ENCODE results near the gene RICTOR.

Gene RICTOR

GRCh38 chr5:39074017-39074814 lies at the start of gene RICTOR:
RICTOR (minus strand) TSS chr5:39074399; CDS start chr5:39074377, 22 bp downstream.
- DNase-seq, result peak; percentile 93

GRCh38 chr5:39121922-39122321 lies 47.7 kb upstream of the RICTOR start:
- DNase-seq, result no peak

GRCh38 chr5:39121315-39121714 lies 47.1 kb upstream of the RICTOR start:
- no peak for DNase-seq

GRCh38 chr5:39120052-39120420 lies 45.8 kb upstream of the RICTOR start:
- DNase-seq, result no peak

GRCh38 chr5:39119404-39120051 lies 45.3 kb upstream of the RICTOR start:
- no peak for DNase-seq

GRCh38 chr5:39118638-39119037 lies 44.4 kb upstream of the RICTOR start:
- no peak for DNase-seq

GRCh38 chr5:39117401-39117800 lies 43.2 kb upstream of the RICTOR start:
- DNase-seq, result no peak

GRCh38 chr5:39116344-39117170 lies 42.4 kb upstream of the RICTOR start:
- DNase-seq, result no peak

- DNase-seq, result no peak
Observed at GRCh38 chr5:39115644-39116343, 41.6 kb upstream of the RICTOR start.

- no peak for DNase-seq
Observed at GRCh38 chr5:39114155-39114554, 40.0 kb upstream of the RICTOR start.

- DNase-seq, result no peak
Observed at GRCh38 chr5:39113354-39113953, 39.3 kb upstream of the RICTOR start.

GRCh38 chr5:39109606-39110005 lies 35.4 kb upstream of the RICTOR start:
- DNase-seq, result peak; percentile 71

GRCh38 chr5:39108987-39109386 lies 34.8 kb upstream of the RICTOR start:
- no peak for DNase-seq

GRCh38 chr5:39107350-39107749 lies 33.2 kb upstream of the RICTOR start:
- DNase-seq, result no peak

- DNase-seq, result no peak
Observed at GRCh38 chr5:39106322-39106721, 32.1 kb upstream of the RICTOR start.

- no peak for DNase-seq
Observed at GRCh38 chr5:39104221-39104620, 30.0 kb upstream of the RICTOR start.

- DNase-seq, result no peak
Observed at GRCh38 chr5:39102684-39103155, 28.5 kb upstream of the RICTOR start.

- DNase-seq, result no peak
Observed at GRCh38 chr5:39100851-39101396, 26.7 kb upstream of the RICTOR start.

- DNase-seq, result no peak
Observed at GRCh38 chr5:39100301-39100850, 26.2 kb upstream of the RICTOR start.

- DNase-seq, result no peak
Observed at GRCh38 chr5:39099831-39100230, 25.6 kb upstream of the RICTOR start.

- DNase-seq, result no peak
Observed at GRCh38 chr5:39093352-39093751, 19.2 kb upstream of the RICTOR start.
